Thoracic aorta (tissue), 2 donors: ENCODE data around the gene TMC5. TPM values are rescaled to one million over a fixed set of nuclear protein-coding genes. Genes with fewer than 3 reads are reported as not detected.

Experiments used
- ATAC-seq: fragments of 150-250 bp; one replicate; pipeline ENCODE4 v1.8.0; 2017; ENCODE audit warnings: low read depth; ENCODE audit not compliant: insufficient number of reproducible peaks, low FRiP score
- DNase-seq: peaks from one replicate; pipeline ENCODE4 v3.0.0-alpha.2; 2020; ENCODE audit warnings: low spot score
- H3K27ac ChIP-seq, 2 donors: fragments of 200-600 bp; sonication (generic); 1 replicate in 1 of 2; 2 replicates in 1 of 2; pipeline ENCODE4 v1.5.1; 2016; ENCODE audit warnings: mild to moderate bottlenecking in 2 of 2, moderate library complexity in 2 of 2
- H3K27me3 ChIP-seq: fragments of 200-600 bp; sonication (generic); replicated peaks from 2 replicates; pipeline ENCODE4 v1.6.0; 2016; ENCODE audit warnings: mild to moderate bottlenecking; ENCODE audit not compliant: insufficient read depth
- H3K36me3 ChIP-seq: fragments of 200-600 bp; sonication (generic); one replicate; pipeline ENCODE4 v1.5.1; 2016
- H3K4me1 ChIP-seq, 2 donors: fragments of 200-600 bp; sonication (generic); 1 replicate in 1 of 2; 2 replicates in 1 of 2; pipeline versions ENCODE4 v1.5.1 to v1.6.0; 2016; ENCODE audit warnings: low read depth in 2 of 2, mild to moderate bottlenecking in 1 of 2; ENCODE audit not compliant: control insufficient read depth in 1 of 2
- H3K4me3 ChIP-seq: fragments of 200-600 bp; sonication (generic); 2 replicates; pipeline ENCODE4 v1.5.1; 2016; ENCODE audit warnings: mild to moderate bottlenecking
- H3K9me3 ChIP-seq: fragments of 200-600 bp; sonication (generic); 2 replicates; pipeline ENCODE4 v1.5.1; 2016
- total RNA-seq, 2 donors: library from RNA; depleted of rRNA; stranded (reverse); fragments of >200 nt; gene quantifications; one replicate each; pipeline versions ENCODE4 v1.1.0 to v1.2.3, GENCODE V29; 2016
- TF ChIP-seq, protein P1 (sequence below): fragments of 200-600 bp; sonication (generic); IDR thresholded peaks from one replicate; pipeline ENCODE4 v1.5.1; 2019; ENCODE audit warnings: antibody characterized with exemption

TMC5 gene
- total RNA-seq, 2 donors from 2014 or later, result 0.71 TPM; not detected in 1

DNA sequence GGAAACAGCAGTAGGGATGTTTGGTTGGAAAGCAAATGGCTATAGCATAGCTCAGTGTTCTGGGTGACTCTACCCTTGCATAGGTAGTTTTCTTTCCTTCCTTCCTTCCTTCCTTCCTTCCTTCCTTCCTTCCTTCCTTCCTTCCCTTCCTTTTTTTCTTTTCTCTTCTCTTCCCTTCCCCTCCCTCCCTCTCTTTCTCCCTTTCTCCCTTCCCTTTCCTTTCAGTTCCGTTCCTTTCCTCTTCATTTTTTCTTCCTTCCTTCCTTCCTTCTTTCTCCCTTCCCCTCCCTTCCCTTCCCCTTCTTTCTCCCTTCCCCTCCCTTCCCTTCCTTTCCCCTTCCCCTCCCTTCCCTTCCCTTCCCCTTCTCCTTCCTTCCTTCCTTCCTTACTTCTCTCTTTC is 72.9 kb downstream of the TMC5 start:
- Histone ChIP-seq H3K36me3 (no peaks in the 10 kb centered on the region), H3K27me3 (no peaks in the 10 kb centered on the region), H3K9me3 (no peaks in the 10 kb centered on the region), H3K4me1 (no peaks in the 10 kb centered on the region), H3K27ac (no peak overlapping the region), H3K4me3 (no peak overlapping the region)
- TF ChIP-seq, protein P1, sequence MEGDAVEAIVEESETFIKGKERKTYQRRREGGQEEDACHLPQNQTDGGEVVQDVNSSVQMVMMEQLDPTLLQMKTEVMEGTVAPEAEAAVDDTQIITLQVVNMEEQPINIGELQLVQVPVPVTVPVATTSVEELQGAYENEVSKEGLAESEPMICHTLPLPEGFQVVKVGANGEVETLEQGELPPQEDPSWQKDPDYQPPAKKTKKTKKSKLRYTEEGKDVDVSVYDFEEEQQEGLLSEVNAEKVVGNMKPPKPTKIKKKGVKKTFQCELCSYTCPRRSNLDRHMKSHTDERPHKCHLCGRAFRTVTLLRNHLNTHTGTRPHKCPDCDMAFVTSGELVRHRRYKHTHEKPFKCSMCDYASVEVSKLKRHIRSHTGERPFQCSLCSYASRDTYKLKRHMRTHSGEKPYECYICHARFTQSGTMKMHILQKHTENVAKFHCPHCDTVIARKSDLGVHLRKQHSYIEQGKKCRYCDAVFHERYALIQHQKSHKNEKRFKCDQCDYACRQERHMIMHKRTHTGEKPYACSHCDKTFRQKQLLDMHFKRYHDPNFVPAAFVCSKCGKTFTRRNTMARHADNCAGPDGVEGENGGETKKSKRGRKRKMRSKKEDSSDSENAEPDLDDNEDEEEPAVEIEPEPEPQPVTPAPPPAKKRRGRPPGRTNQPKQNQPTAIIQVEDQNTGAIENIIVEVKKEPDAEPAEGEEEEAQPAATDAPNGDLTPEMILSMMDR, result no peak
- no peak for ATAC-seq
- no peak for DNase-seq

DNA sequence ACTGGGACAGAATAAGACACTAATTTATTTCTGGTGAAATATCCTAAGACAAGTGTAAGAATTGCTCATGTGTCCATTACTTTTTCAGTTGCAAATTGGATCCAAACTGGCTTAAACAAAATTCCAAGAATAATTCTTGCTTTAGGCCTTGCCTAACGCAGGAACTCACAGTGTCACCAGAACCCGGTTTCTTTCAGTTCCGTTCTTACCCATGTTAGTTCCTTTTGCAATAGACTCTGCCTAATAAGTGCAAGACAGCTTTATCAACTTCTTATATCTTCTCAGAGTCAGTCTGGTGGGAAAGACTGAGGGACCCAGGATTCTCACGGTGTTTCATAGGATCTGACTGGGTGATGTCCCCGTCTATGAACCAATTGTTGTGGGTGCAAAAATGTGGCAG is 79.5 kb downstream of the TMC5 start:
- H3K27ac ChIP-seq, result no peak overlapping the region
- DNase-seq, result no peak
- peaks cover 10% of the 10 kb centered on the region for H3K36me3 ChIP-seq
- TF ChIP-seq, protein P1, result no peak
- no peaks in the 10 kb centered on the region for H3K9me3 ChIP-seq
- H3K27me3 ChIP-seq, result no peaks in the 10 kb centered on the region
- no peaks in the 10 kb centered on the region for H3K4me1 ChIP-seq
- no peak for ATAC-seq
- no peak overlapping the region for H3K4me3 ChIP-seq

DNA sequence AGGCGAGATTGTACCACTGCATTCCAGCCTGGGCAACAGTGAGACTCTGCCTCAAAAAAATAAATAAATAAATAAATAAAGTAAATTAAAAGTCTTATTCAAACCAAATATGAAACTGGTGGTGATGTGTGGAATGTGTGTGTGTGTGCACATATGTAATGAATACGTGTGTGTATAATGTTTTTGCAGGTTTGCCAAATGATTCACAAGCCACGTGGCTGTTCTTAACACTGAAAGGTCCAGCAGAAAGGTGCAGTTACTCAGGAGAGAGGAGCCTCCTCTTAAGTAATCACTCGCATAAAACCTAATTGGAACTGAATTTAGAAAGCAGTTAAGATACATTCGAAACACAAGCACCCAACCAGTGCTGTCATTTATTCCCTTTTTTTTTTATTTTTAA is 81.3 kb downstream of the TMC5 start:
- DNase-seq (no peak), ATAC-seq (no peak)
- TF ChIP-seq, protein P1, result no peak
- Histone ChIP-seq H3K27me3 (no peaks in the 10 kb centered on the region), H3K9me3 (no peaks in the 10 kb centered on the region), H3K4me3 (no peak overlapping the region), H3K27ac (no peak overlapping the region), H3K4me1 (no peaks in the 10 kb centered on the region), H3K36me3 (peaks cover 25% of the 10 kb centered on the region)

DNA sequence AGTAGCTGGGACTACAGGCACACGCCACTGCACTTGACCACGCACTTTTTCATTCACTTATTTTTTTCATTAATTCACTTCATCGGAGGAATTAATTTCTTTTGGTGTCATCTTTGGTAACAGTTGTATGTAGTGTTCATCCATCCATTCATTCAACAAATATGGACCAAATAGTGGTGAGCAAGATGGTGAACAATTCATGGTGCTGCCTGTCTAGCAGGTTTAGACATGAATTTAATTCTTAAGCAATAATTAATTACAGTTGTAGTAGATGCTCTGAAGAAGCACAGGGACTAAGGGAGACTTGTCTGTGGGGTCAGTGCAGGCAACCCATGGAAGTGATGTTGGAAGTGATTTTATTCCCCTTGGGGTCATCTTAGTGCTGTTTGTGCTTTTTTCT is 81.8 kb downstream of the TMC5 start:
- no peaks in the 10 kb centered on the region for H3K9me3 ChIP-seq
- DNase-seq (no peak), ATAC-seq (no peak)
- no peak overlapping the region for H3K4me3 ChIP-seq
- no peaks in the 10 kb centered on the region for H3K27me3 ChIP-seq
- TF ChIP-seq, protein P1, result no peak
- H3K36me3 ChIP-seq, result peaks cover 29% of the 10 kb centered on the region
- H3K27ac ChIP-seq, result no peak overlapping the region
- H3K4me1 ChIP-seq, result no peaks in the 10 kb centered on the region

DNA sequence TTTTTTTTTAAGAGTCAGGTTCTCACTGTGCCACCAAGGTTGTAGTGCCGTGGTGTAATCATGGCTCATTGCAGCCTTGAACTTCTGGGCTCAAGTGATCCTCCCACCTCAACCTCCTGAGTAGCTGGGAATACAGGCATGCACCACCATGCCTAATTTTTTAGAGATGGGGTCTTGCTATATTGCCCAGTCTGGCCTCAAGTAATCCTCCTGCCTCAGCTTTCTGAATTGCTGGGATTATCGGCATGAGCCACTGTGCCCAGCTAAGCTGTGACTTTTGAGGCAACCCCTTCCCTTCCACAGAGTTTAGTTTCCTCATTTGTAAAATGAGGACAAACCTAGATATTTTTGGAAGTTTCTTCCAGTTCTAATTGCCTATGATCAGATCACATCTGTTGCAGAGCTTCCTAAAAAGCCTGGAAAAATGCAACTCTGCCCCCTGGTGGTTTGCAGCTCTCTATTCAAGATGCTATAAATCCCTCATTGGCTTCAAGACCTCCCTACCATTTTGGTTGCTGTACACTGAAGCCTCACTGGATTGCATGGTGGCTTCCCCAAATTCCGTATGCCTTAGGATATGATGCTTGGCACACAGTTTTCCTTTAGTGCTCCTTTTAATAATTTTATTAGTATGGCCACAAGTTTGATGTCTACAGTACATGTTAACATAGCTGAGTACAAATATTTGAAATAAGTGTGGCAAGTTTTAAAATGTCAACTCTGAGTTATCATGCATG is 84.9 kb downstream of the TMC5 start:
- DNase-seq, result no peak
- peaks cover 35% of the 10 kb centered on the region for H3K36me3 ChIP-seq
- ATAC-seq, result no peak
- H3K27me3 ChIP-seq, result no peaks in the 10 kb centered on the region
- no peaks in the 10 kb centered on the region for H3K9me3 ChIP-seq
- H3K4me3 ChIP-seq, result no peak overlapping the region
- TF ChIP-seq, protein P1, result peak; percentile 72
- H3K27ac ChIP-seq, result no peak overlapping the region
- peaks cover 0 to 10% of the 10 kb centered on the region in 2 donors for H3K4me1 ChIP-seq
